Naive B cell (primary cell): ENCODE data around the gene PSEN2. TPM values are rescaled to one million over a fixed set of nuclear protein-coding genes. Genes with fewer than 3 reads are reported as not detected.

Source experiments
- ATAC-seq, 2 donors: fragments of 150-1000 bp; cut with Tn5 transposase; 2 replicates each; pipeline ENCODE4 v1.10.0; 2021; ENCODE audit warnings: low read depth in 2 of 2, mild to moderate bottlenecking in 2 of 2, moderate library complexity in 2 of 2
- DNase-seq: peaks from one replicate; pipeline ENCODE4 v3.0.0; 2022
- H3K27ac Mint-ChIP-seq, 6 donors: one replicate each; pipeline ENCODE4 v1.8.0; 2020 to 2022; ENCODE audit warnings: mild to moderate bottlenecking in 6 of 6, mixed read lengths in 6 of 6, moderate library complexity in 5 of 6, inconsistent platforms in 2 of 6
- H3K27me3 Mint-ChIP-seq, 3 donors: one replicate each; pipeline ENCODE4 v1.8.0; 2021 to 2022; ENCODE audit warnings: mixed read lengths in 3 of 3, mild to moderate bottlenecking in 1 of 3
- H3K36me3 Mint-ChIP-seq, 2 donors: one replicate each; pipeline ENCODE4 v1.8.0; 2020 to 2022; ENCODE audit warnings: mixed read lengths in 2 of 2, inconsistent platforms in 1 of 2, mild to moderate bottlenecking in 1 of 2
- H3K4me1 Mint-ChIP-seq, 3 donors: one replicate each; pipeline ENCODE4 v1.8.0; 2020 to 2022; ENCODE audit warnings: mixed read lengths in 3 of 3, inconsistent platforms in 1 of 3, mild to moderate bottlenecking in 1 of 3, moderate library complexity in 1 of 3
- H3K4me3 Mint-ChIP-seq, 8 donors: one replicate each; pipeline ENCODE4 v1.8.0; 2020 to 2022; ENCODE audit warnings: mild to moderate bottlenecking in 8 of 8, mixed read lengths in 8 of 8, moderate library complexity in 8 of 8, inconsistent platforms in 2 of 8
- H3K9me3 Mint-ChIP-seq, 7 donors: one replicate each; pipeline ENCODE4 v1.8.0; 2020 to 2022; ENCODE audit warnings: mixed read lengths in 7 of 7, mild to moderate bottlenecking in 5 of 7, inconsistent platforms in 2 of 7, moderate library complexity in 1 of 7
- polyA plus RNA-seq, 6 donors: library from polyadenylated mRNA; unstranded; fragments of 300-500 nt; fragmentation: Illumina TruSeq; gene quantifications; one replicate each; pipeline ENCODE4 v1.2.3, GENCODE V29; 2021; ENCODE audit warnings: low read depth in 6 of 6

Gene PSEN2
- polyA plus RNA-seq, 6 donors from 2014 or later: 5.5 to 15.0 (median 10.3) TPM

- Mint-ChIP-seq H3K9me3 (no peaks in the 10 kb centered on the region), H3K4me1 (no peaks in the 10 kb centered on the region), H3K4me3 (peak overlapping the region in 1 of 8 donors; percentile 62), H3K36me3 (peaks cover 17 to 32% of the 10 kb centered on the region in 2 donors), H3K27ac (peak overlapping the region in 2 of 6 donors; percentile 71 to 72), H3K27me3 (no peaks in the 10 kb centered on the region)
- DNase-seq (no peak), ATAC-seq (no peak)
These were observed 23.5 kb downstream of the PSEN2 start for GRCh38 chr1:226893936-226894335.

GRCh38 chr1:226894826-226895225 is 24.4 kb downstream of the PSEN2 start:
- no peak for ATAC-seq
- Mint-ChIP-seq H3K4me1 (no peaks in the 10 kb centered on the region), H3K27me3 (no peaks in the 10 kb centered on the region), H3K27ac (no peak overlapping the region), H3K36me3 (peaks cover 26 to 41% of the 10 kb centered on the region in 2 donors), H3K4me3 (no peak overlapping the region), H3K9me3 (no peaks in the 10 kb centered on the region)
- DNase-seq: no peak

GRCh38 chr1:226895644-226896043 is 25.2 kb downstream of the PSEN2 start:
- H3K9me3 Mint-ChIP-seq: no peaks in the 10 kb centered on the region
- no peak overlapping the region for H3K4me3 Mint-ChIP-seq
- H3K36me3 Mint-ChIP-seq: peaks cover 29 to 45% of the 10 kb centered on the region in 2 donors
- no peak for ATAC-seq
- no peaks in the 10 kb centered on the region for H3K27me3 Mint-ChIP-seq
- no peak for DNase-seq
- no peaks in the 10 kb centered on the region for H3K4me1 Mint-ChIP-seq
- no peak overlapping the region for H3K27ac Mint-ChIP-seq

- Mint-ChIP-seq H3K4me1 (no peaks in the 10 kb centered on the region), H3K36me3 (peaks cover 21 to 30% of the 10 kb centered on the region in 2 donors), H3K27ac (no peak overlapping the region), H3K9me3 (no peaks in the 10 kb centered on the region), H3K4me3 (no peak overlapping the region), H3K27me3 (no peaks in the 10 kb centered on the region)
- ATAC-seq: no peak
- DNase-seq: no peak
These were observed 27.8 kb downstream of the PSEN2 start for GRCh38 chr1:226898246-226898645.

- H3K27ac Mint-ChIP-seq: no peak overlapping the region
- DNase-seq: no peak
- no peaks in the 10 kb centered on the region for H3K27me3 Mint-ChIP-seq
- H3K36me3 Mint-ChIP-seq: peaks cover 23 to 25% of the 10 kb centered on the region in 2 donors
- H3K9me3 Mint-ChIP-seq: no peaks in the 10 kb centered on the region
- no peak overlapping the region for H3K4me3 Mint-ChIP-seq
- ATAC-seq: no peak
- H3K4me1 Mint-ChIP-seq: no peaks in the 10 kb centered on the region
These were observed 31.0 kb downstream of the PSEN2 start for GRCh38 chr1:226901421-226901820.

- H3K27me3 Mint-ChIP-seq: no peaks in the 10 kb centered on the region
- no peak for ATAC-seq
- H3K4me3 Mint-ChIP-seq: no peak overlapping the region
- H3K36me3 Mint-ChIP-seq: peaks cover 15 to 25% of the 10 kb centered on the region in 2 donors
- no peaks in the 10 kb centered on the region for H3K4me1 Mint-ChIP-seq
- H3K9me3 Mint-ChIP-seq: no peaks in the 10 kb centered on the region
- DNase-seq: no peak
- no peak overlapping the region for H3K27ac Mint-ChIP-seq
These were observed 32.2 kb downstream of the PSEN2 start for GRCh38 chr1:226902601-226903000.

- no peak for ATAC-seq
- peaks cover 18 to 23% of the 10 kb centered on the region in 2 donors for H3K36me3 Mint-ChIP-seq
- no peaks in the 10 kb centered on the region for H3K27me3 Mint-ChIP-seq
- H3K9me3 Mint-ChIP-seq: no peaks in the 10 kb centered on the region
- no peak for DNase-seq
- no peak overlapping the region for H3K4me3 Mint-ChIP-seq
- peak overlapping the region in 1 of 6 donors; percentile 45 for H3K27ac Mint-ChIP-seq
- H3K4me1 Mint-ChIP-seq: no peaks in the 10 kb centered on the region
These were observed 33.7 kb downstream of the PSEN2 start for GRCh38 chr1:226903819-226904716.

- DNase-seq: no peak
- Mint-ChIP-seq H3K36me3 (peaks cover 11 to 16% of the 10 kb centered on the region in 2 donors), H3K4me1 (no peaks in the 10 kb centered on the region), H3K27ac (no peak overlapping the region), H3K27me3 (no peaks in the 10 kb centered on the region), H3K9me3 (no peaks in the 10 kb centered on the region), H3K4me3 (no peak overlapping the region)
- no peak for ATAC-seq
These were observed 34.4 kb downstream of the PSEN2 start for GRCh38 chr1:226904772-226905171.

GRCh38 chr1:226908419-226908818 is 38.0 kb downstream of the PSEN2 start:
- no peaks in the 10 kb centered on the region for H3K27me3 Mint-ChIP-seq
- DNase-seq (no peak), ATAC-seq (no peak)
- H3K36me3 Mint-ChIP-seq: peaks cover 8 to 13% of the 10 kb centered on the region in 2 donors
- H3K4me1 Mint-ChIP-seq: peaks cover 0 to 4% (median 2%) of the 10 kb centered on the region in 3 donors
- H3K27ac Mint-ChIP-seq: peak overlapping the region in 2 of 6 donors; percentile 2 to 27
- no peak overlapping the region for H3K4me3 Mint-ChIP-seq
- no peaks in the 10 kb centered on the region for H3K9me3 Mint-ChIP-seq

- no peaks in the 10 kb centered on the region for H3K27me3 Mint-ChIP-seq
- DNase-seq: no peak
- ATAC-seq: no peak
- no peak overlapping the region for H3K27ac Mint-ChIP-seq
- peaks cover 5 to 13% of the 10 kb centered on the region in 2 donors for H3K36me3 Mint-ChIP-seq
- H3K4me3 Mint-ChIP-seq: no peak overlapping the region
- no peaks in the 10 kb centered on the region for H3K9me3 Mint-ChIP-seq
- peaks cover 0 to 4% (median 2%) of the 10 kb centered on the region in 3 donors for H3K4me1 Mint-ChIP-seq
These were observed 38.5 kb downstream of the PSEN2 start for GRCh38 chr1:226908913-226909312.

- Mint-ChIP-seq H3K4me3 (peak overlapping the region in 1 of 8 donors; percentile 53), H3K27me3 (no peaks in the 10 kb centered on the region), H3K27ac (peak overlapping the region in 3 of 6 donors; percentile 31 to 38 (median 33)), H3K9me3 (no peaks in the 10 kb centered on the region), H3K4me1 (peaks cover 0 to 4% (median 2%) of the 10 kb centered on the region in 3 donors), H3K36me3 (peaks cover 0 to 8% of the 10 kb centered on the region in 2 donors)
- DNase-seq (peak; percentile 26), ATAC-seq (peak; percentile 46 to 65)
These were observed 42.3 kb downstream of the PSEN2 start for GRCh38 chr1:226912587-226913176.

GRCh38 chr1:226915672-226915995 is 45.2 kb downstream of the PSEN2 start:
- Mint-ChIP-seq H3K4me1 (peaks cover 0 to 4% (median 2%) of the 10 kb centered on the region in 3 donors), H3K9me3 (no peaks in the 10 kb centered on the region), H3K27ac (no peak overlapping the region), H3K4me3 (no peak overlapping the region), H3K36me3 (peaks cover 0 to 8% of the 10 kb centered on the region in 2 donors), H3K27me3 (no peaks in the 10 kb centered on the region)
- ATAC-seq: no peak
- DNase-seq: no peak

GRCh38 chr1:226916497-226916896 is 46.1 kb downstream of the PSEN2 start:
- peak overlapping the region in 1 of 6 donors; percentile 29 for H3K27ac Mint-ChIP-seq
- ATAC-seq (no peak), DNase-seq (no peak)
- peaks cover 0 to 7% of the 10 kb centered on the region in 2 donors for H3K36me3 Mint-ChIP-seq
- H3K4me1 Mint-ChIP-seq: peaks cover 0 to 4% (median 2%) of the 10 kb centered on the region in 3 donors
- no peak overlapping the region for H3K4me3 Mint-ChIP-seq
- H3K27me3 Mint-ChIP-seq: no peaks in the 10 kb centered on the region
- no peaks in the 10 kb centered on the region for H3K9me3 Mint-ChIP-seq

GRCh38 chr1:226919587-226919986 is 49.2 kb downstream of the PSEN2 start:
- no peak for DNase-seq
- Mint-ChIP-seq H3K4me1 (no peaks in the 10 kb centered on the region), H3K27ac (no peak overlapping the region), H3K36me3 (peaks cover 0 to 14% of the 10 kb centered on the region in 2 donors), H3K27me3 (peaks cover 0 to 4% (median 0%) of the 10 kb centered on the region in 3 donors), H3K4me3 (no peak overlapping the region), H3K9me3 (no peaks in the 10 kb centered on the region)
- ATAC-seq: no peak
